Tibial nerve (tissue), 4 donors: ENCODE data around the gene MATK. TPM values are rescaled to one million over a fixed set of nuclear protein-coding genes. Genes with fewer than 3 reads are reported as not detected.

Source experiments
- DNase-seq, 2 donors: peaks; one replicate each; pipeline ENCODE4 v3.0.0-alpha.2; 2019; ENCODE audit warnings: low spot score in 2 of 2
- H3K27ac ChIP-seq, 4 donors: fragments of 200-600 bp; sonication (generic) in 3 of 4; one replicate each; pipeline ENCODE4 v1.5.1; 2017 to 2019; ENCODE audit warnings: mild to moderate bottlenecking in 1 of 4
- H3K27me3 ChIP-seq, 2 donors: fragments of 200-600 bp; sonication (generic) in 1 of 2; one replicate each; pipeline versions ENCODE4 v1.5.1 to v1.6.0; 2017 to 2019
- H3K36me3 ChIP-seq, 3 donors: fragments of 200-600 bp; sonication (generic); one replicate each; pipeline ENCODE4 v1.5.1; 2018 to 2019
- H3K4me1 ChIP-seq, 4 donors: fragments of 200-600 bp; sonication (generic) in 3 of 4; one replicate each; pipeline ENCODE4 v1.5.1; 2017 to 2019
- H3K4me3 ChIP-seq, 4 donors: fragments of 200-600 bp; sonication (generic) in 3 of 4; one replicate each; pipeline ENCODE4 v1.5.1; 2017 to 2019; ENCODE audit warnings: mild to moderate bottlenecking in 1 of 4, moderate library complexity in 1 of 4
- H3K9me3 ChIP-seq, 4 donors: fragments of 200-600 bp; sonication (generic) in 3 of 4; one replicate each; pipeline ENCODE4 v1.5.1; 2017 to 2019
- CTCF ChIP-seq, 5 experiments: fragments of 200-600 bp in 3 of 5; fragments of 450-650 bp in 2 of 5; sonication (generic) in 3 of 5; IDR thresholded peaks; one replicate each; pipeline ENCODE4 v1.5.1; 2016 to 2019; ENCODE audit warnings: antibody characterized with exemption in 5 of 5, mild to moderate bottlenecking in 3 of 5, moderate library complexity in 2 of 5
- EP300 ChIP-seq, 2 donors: sonication (generic); formaldehyde crosslinking; IDR thresholded peaks; one replicate each; pipeline ENCODE4 v1.6.1; 2017; ENCODE audit warnings: antibody characterized with exemption in 2 of 2, mild to moderate bottlenecking in 1 of 2
- POLR2A ChIP-seq, 2 donors: fragments of 450-650 bp; IDR thresholded peaks; one replicate each; pipeline ENCODE4 v1.6.1; 2017; ENCODE audit warnings: antibody characterized with exemption in 2 of 2, mild to moderate bottlenecking in 2 of 2, moderate library complexity in 2 of 2
- WGBS, 2 donors: methylation state at CpG; one replicate each; pipeline ENCODE4 v1.1.5; 2018; 5-methylcytosine and 5-hydroxymethylcytosine counted together
- total RNA-seq, 4 donors: library from RNA; depleted of rRNA; stranded (reverse); fragments of >200 nt; gene quantifications; one replicate each; pipeline ENCODE4 v1.1.0, GENCODE V29; 2016

Gene MATK
- total RNA-seq, 4 donors from 2014 or later: 0.78 to 2.9 (median 2.1) TPM

GRCh38 chr19:3780786-3781304 is 5.3 kb downstream of the MATK start:
- Histone ChIP-seq H3K36me3 (no peaks in the 10 kb centered on the region), H3K9me3 (peaks cover 3 to 37% (median 13%) of the 10 kb centered on the region in 4 donors), H3K4me3 (no peak overlapping the region), H3K27me3 (peaks cover 0 to 35% of the 10 kb centered on the region in 2 donors), H3K27ac (no peak overlapping the region), H3K4me1 (peaks cover 0 to 11% (median 0%) of the 10 kb centered on the region in 4 donors)
- DNase-seq: no peak
- 91 to 92% methylated on average over 9 of the region's 9 CpGs for WGBS, 2 donors
- TF ChIP-seq EP300 (IDR thresholded peaks at IDR 0.05) (no peak), POLR2A (IDR thresholded peaks at IDR 0.05) (no peak), CTCF (IDR thresholded peaks at IDR 0.05) (no peak)

GRCh38 chr19:3778899-3779723 is 7.1 kb downstream of the MATK start:
- DNase-seq: no peak
- Histone ChIP-seq H3K27me3 (peaks cover 0 to 18% of the 10 kb centered on the region in 2 donors), H3K27ac (no peak overlapping the region), H3K36me3 (no peaks in the 10 kb centered on the region), H3K4me3 (no peak overlapping the region), H3K4me1 (no peaks in the 10 kb centered on the region), H3K9me3 (peaks cover 3 to 37% (median 13%) of the 10 kb centered on the region in 4 donors)
- WGBS, 2 donors: 76 to 77% methylated on average over 26 to 34 of the region's 44 CpGs
- TF ChIP-seq EP300 (IDR thresholded peaks at IDR 0.05): no peak
- TF ChIP-seq CTCF (IDR thresholded peaks at IDR 0.05): no peak
- TF ChIP-seq POLR2A (IDR thresholded peaks at IDR 0.05): no peak

- Histone ChIP-seq H3K4me1 (no peaks in the 10 kb centered on the region), H3K27ac (no peak overlapping the region), H3K4me3 (no peak overlapping the region), H3K36me3 (no peaks in the 10 kb centered on the region), H3K9me3 (peaks cover 3 to 37% (median 13%) of the 10 kb centered on the region in 4 donors), H3K27me3 (peaks cover 0 to 10% of the 10 kb centered on the region in 2 donors)
- TF ChIP-seq EP300 (IDR thresholded peaks at IDR 0.05) (no peak), CTCF (IDR thresholded peaks at IDR 0.05) (no peak)
- WGBS, 2 donors: 81 to 89% methylated on average over 14 to 26 of the region's 37 CpGs
- no peak for DNase-seq
Measured at GRCh38 chr19:3778104-3778867, 7.9 kb downstream of the MATK start.

GRCh38 chr19:3776479-3777040 is 9.6 kb downstream of the MATK start:
- no peaks in the 10 kb centered on the region for H3K4me1 ChIP-seq
- DNase-seq: no peak
- 82 to 88% methylated on average over 1 of the region's 1 CpG for WGBS, 2 donors
- TF ChIP-seq POLR2A (IDR thresholded peaks at IDR 0.05): no peak
- no peak for TF ChIP-seq CTCF (IDR thresholded peaks at IDR 0.05)
- no peak for TF ChIP-seq EP300 (IDR thresholded peaks at IDR 0.05)
- H3K27me3 ChIP-seq: no peaks in the 10 kb centered on the region
- H3K36me3 ChIP-seq: no peaks in the 10 kb centered on the region
- H3K4me3 ChIP-seq: no peak overlapping the region
- H3K9me3 ChIP-seq: peaks cover 0 to 20% (median 4%) of the 10 kb centered on the region in 4 donors
- no peak overlapping the region for H3K27ac ChIP-seq
